Naive thymus-derived CD4-positive, alpha-beta T cell (primary cell): ENCODE measurements around the gene RNF111. TPM values are rescaled to one million over a fixed set of nuclear protein-coding genes. Genes with fewer than 3 reads are reported as not detected.

ENCODE experiments used
- ATAC-seq: fragments of 150-1000 bp; cut with Tn5 transposase; 2 replicates; pipeline ENCODE4 v1.10.0; 2021; ENCODE audit warnings: mild to moderate bottlenecking, moderate library complexity
- CTCF ChIA-PET: fragments of 350-600 bp; sonication (Branson Sonifier 250); formaldehyde crosslinking; loops from one replicate; lab custom pipeline; 2021; ENCODE audit warnings: antibody characterized with exemption; lab: Charles Lee
- POLR2A ChIA-PET: fragments of 350-600 bp; sonication (Branson Sonifier 250); formaldehyde crosslinking; loops from one replicate; lab custom pipeline; 2021; ENCODE audit warnings: antibody characterized with exemption, inconsistent platforms; lab: Charles Lee
- DNase-seq, 9 donors: peaks; one replicate each; pipeline versions ENCODE4 v3.0.0 to v3.0.0-alpha.2; 2020 to 2022; ENCODE audit warnings: mixed read lengths in 1 of 9
- H3K27ac ChIP-seq: one replicate; pipeline ENCODE4 v1.7.0; 2013; ENCODE audit warnings: mild to moderate bottlenecking, low read depth, low read length, moderate library complexity
- H3K27me3 ChIP-seq, 2 donors: one replicate each; pipeline ENCODE4 v1.7.0; 2013; ENCODE audit warnings: low read length in 2 of 2, mild to moderate bottlenecking in 2 of 2, moderate library complexity in 2 of 2; ENCODE audit not compliant: control insufficient read depth in 2 of 2, insufficient read depth in 2 of 2
- H3K36me3 ChIP-seq, 3 experiments: 1 replicate in 2 of 3; 2 replicates in 1 of 3; pipeline ENCODE4 v1.7.0; 2013; ENCODE audit warnings: low read length in 3 of 3, mild to moderate bottlenecking in 3 of 3, moderate library complexity in 1 of 3; ENCODE audit not compliant: insufficient read depth in 3 of 3, control insufficient read depth in 2 of 3
- H3K4me1 ChIP-seq, 2 donors: one replicate each; pipeline ENCODE4 v1.7.0; 2013; ENCODE audit warnings: low read length in 2 of 2, mild to moderate bottlenecking in 2 of 2, moderate library complexity in 1 of 2; ENCODE audit not compliant: control insufficient read depth in 2 of 2, insufficient read depth in 2 of 2
- H3K4me3 ChIP-seq: 2 replicates; pipeline ENCODE4 v1.7.0; 2013; ENCODE audit warnings: mild to moderate bottlenecking, low read length
- H3K9me3 ChIP-seq, 3 experiments: 1 replicate in 2 of 3; 2 replicates in 1 of 3; pipeline ENCODE4 v1.7.0; 2013; ENCODE audit warnings: low read length in 3 of 3; ENCODE audit not compliant: control insufficient read depth in 2 of 3
- H3K27ac Mint-ChIP-seq, 9 donors: one replicate each; pipeline ENCODE4 v1.8.0; 2020 to 2022; ENCODE audit warnings: mixed read lengths in 9 of 9, mild to moderate bottlenecking in 8 of 9, moderate library complexity in 5 of 9, inconsistent platforms in 2 of 9
- H3K27me3 Mint-ChIP-seq, 5 donors: one replicate each; pipeline ENCODE4 v1.8.0; 2021 to 2022; ENCODE audit warnings: mixed read lengths in 5 of 5, mild to moderate bottlenecking in 1 of 5
- H3K36me3 Mint-ChIP-seq, 5 donors: one replicate each; pipeline ENCODE4 v1.8.0; 2020 to 2022; ENCODE audit warnings: mixed read lengths in 5 of 5, mild to moderate bottlenecking in 3 of 5, inconsistent platforms in 1 of 5
- H3K4me1 Mint-ChIP-seq, 7 donors: one replicate each; pipeline ENCODE4 v1.8.0; 2020 to 2022; ENCODE audit warnings: mixed read lengths in 7 of 7, mild to moderate bottlenecking in 3 of 7, inconsistent platforms in 1 of 7
- H3K4me3 Mint-ChIP-seq, 10 donors: one replicate each; pipeline ENCODE4 v1.8.0; 2020 to 2022; ENCODE audit warnings: mild to moderate bottlenecking in 10 of 10, mixed read lengths in 10 of 10, moderate library complexity in 6 of 10, inconsistent platforms in 2 of 10
- H3K9me3 Mint-ChIP-seq, 11 donors: one replicate each; pipeline ENCODE4 v1.8.0; 2020 to 2022; ENCODE audit warnings: mixed read lengths in 11 of 11, mild to moderate bottlenecking in 4 of 11, inconsistent platforms in 1 of 11, moderate library complexity in 1 of 11
- intact Hi-C, 2 donors: fragments of 100-400 bp; cut with micrococcal nuclease; formaldehyde crosslinking; loops; one replicate each; pipeline ENCODE4 v1.15.1; 2023
- polyA plus RNA-seq, 2 donors: library from polyadenylated mRNA; unstranded; fragments of 300-500 nt; fragmentation: Illumina TruSeq; gene quantifications; one replicate each; pipeline ENCODE4 v1.2.3, GENCODE V29; 2021
- total RNA-seq, 6 experiments: library from RNA in 5 of 6; stranded (reverse) in 5 of 6; gene quantifications; 1 replicate in 5 of 6; 2 replicates in 1 of 6; pipeline ENCODE4 v1.2.3 and lab custom pipeline; 2021 to 2026

Gene RNF111
- total and polyA plus RNA-seq, 7 experiments from 2014 or later = 16.1 to 61.1 (median 51.2) TPM

DNA sequence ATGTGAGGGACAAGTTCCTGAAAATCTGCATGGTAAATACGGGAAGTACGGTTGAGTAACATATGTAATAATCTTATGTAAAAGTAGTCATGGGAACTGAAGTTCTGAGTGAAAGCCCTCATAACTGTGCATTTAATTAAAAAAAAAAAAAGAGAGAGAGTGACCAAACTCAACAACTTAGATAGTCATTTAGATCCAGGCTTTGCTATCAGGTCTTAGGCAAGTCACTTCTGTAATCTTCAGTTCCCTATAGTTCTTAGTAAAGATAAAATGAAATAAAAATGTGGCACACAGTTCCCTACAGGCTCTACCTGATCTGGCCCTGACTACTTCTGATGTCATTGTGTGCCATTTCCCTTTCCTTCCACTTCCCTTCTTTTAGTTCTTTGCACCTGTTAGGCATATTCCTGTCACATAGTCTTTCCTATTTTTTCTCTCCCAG, 15.0 kb downstream of the RNF111 start:
- Mint-ChIP-seq H3K36me3 (peaks cover 0 to 50% (median 24%) of the 10 kb centered on the region in 5 donors), H3K27me3 (no peaks in the 10 kb centered on the region), H3K9me3 (peaks cover 0 to 1% (median 0%) of the 10 kb centered on the region in 11 donors), H3K27ac (peak overlapping the region in 4 of 9 donors; percentile 17 to 78 (median 42)), H3K4me3 (peak overlapping the region in 2 of 10 donors; percentile 0 to 6), H3K4me1 (peaks cover 36 to 78% (median 73%) of the 10 kb centered on the region in 7 donors)
- ChIA-PET CTCF (no interaction called here), POLR2A (no interaction called here)
- Histone ChIP-seq H3K27me3 (no peaks in the 10 kb centered on the region), H3K4me3 (no peak overlapping the region), H3K36me3 (peaks cover 0 to 6% (median 0%) of the 10 kb centered on the region in 3 experiments), H3K4me1 (peaks cover 0 to 4% of the 10 kb centered on the region in 2 donors), H3K9me3 (no peaks in the 10 kb centered on the region), H3K27ac (no peak overlapping the region)
- intact Hi-C loops = no loop called here
- DNase-seq (no peak), ATAC-seq (peak; percentile 85)

DNA sequence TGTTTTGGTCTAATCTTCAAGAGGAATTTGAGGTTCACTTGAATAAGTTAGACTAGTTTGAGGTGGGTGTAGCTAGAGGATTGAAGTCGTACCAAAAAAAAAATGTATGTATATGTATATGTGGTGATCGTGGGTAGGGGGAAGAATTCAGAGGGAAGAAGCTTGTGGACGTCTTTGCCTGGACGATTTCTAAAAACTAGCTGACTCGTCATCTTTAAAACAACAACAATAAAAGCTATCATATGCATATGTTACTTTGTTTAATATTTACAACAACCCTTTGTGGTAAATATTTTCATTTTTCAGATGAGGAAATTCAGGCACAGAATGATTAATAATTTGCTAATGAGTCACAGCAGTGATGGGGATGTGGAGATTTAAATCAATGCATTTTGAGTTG, 18.1 kb downstream of the RNF111 start:
- no peaks in the 10 kb centered on the region for H3K27me3 ChIP-seq
- H3K4me3 ChIP-seq = no peak overlapping the region
- peaks cover 0 to 1% (median 0%) of the 10 kb centered on the region in 11 donors for H3K9me3 Mint-ChIP-seq
- peaks cover 0 to 6% (median 0%) of the 10 kb centered on the region in 3 experiments for H3K36me3 ChIP-seq
- H3K27me3 Mint-ChIP-seq = no peaks in the 10 kb centered on the region
- no peak overlapping the region for H3K4me3 Mint-ChIP-seq
- intact Hi-C loops = no loop called here
- no peak overlapping the region for H3K27ac ChIP-seq
- H3K4me1 ChIP-seq = no peaks in the 10 kb centered on the region
- H3K4me1 Mint-ChIP-seq = peaks cover 28 to 72% (median 69%) of the 10 kb centered on the region in 7 donors
- ATAC-seq (no peak), DNase-seq (no peak)
- no peaks in the 10 kb centered on the region for H3K9me3 ChIP-seq
- H3K36me3 Mint-ChIP-seq = peaks cover 0 to 55% (median 36%) of the 10 kb centered on the region in 5 donors
- POLR2A ChIA-PET = no interaction called here
- CTCF ChIA-PET = no interaction called here
- H3K27ac Mint-ChIP-seq = no peak overlapping the region

DNA sequence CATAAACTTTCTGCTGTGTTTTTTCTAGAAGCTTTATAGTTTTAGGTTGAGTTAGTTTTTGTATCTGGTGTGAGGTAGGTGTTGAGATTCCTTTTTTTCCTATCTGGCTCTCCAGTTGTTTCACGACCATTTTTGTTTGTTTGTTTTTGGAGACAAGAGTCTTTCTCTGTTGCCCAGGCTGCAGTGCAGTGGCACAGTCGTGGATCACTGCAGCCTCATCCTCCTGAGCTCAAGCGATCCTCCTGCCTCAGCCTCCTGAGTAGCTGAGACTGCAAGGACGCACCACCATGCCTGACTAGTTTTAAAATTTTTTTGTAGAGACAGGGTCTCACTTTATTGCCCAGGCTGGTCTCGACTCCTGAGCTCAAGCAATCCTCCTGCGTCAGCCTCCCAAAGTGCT, 20.6 kb downstream of the RNF111 start:
- ATAC-seq = no peak
- Histone ChIP-seq H3K27me3 (no peaks in the 10 kb centered on the region), H3K4me3 (no peak overlapping the region), H3K9me3 (no peaks in the 10 kb centered on the region), H3K27ac (no peak overlapping the region), H3K4me1 (no peaks in the 10 kb centered on the region), H3K36me3 (peaks cover 0 to 6% (median 0%) of the 10 kb centered on the region in 3 experiments)
- DNase-seq = no peak
- peaks cover 23 to 62% (median 57%) of the 10 kb centered on the region in 7 donors for H3K4me1 Mint-ChIP-seq
- no peaks in the 10 kb centered on the region for H3K9me3 Mint-ChIP-seq
- H3K27me3 Mint-ChIP-seq = no peaks in the 10 kb centered on the region
- intact Hi-C loops = no loop called here
- CTCF ChIA-PET = no interaction called here
- H3K4me3 Mint-ChIP-seq = peak overlapping the region in 1 of 10 donors; percentile 24
- peak overlapping the region in 3 of 9 donors; percentile 4 to 28 (median 11) for H3K27ac Mint-ChIP-seq
- POLR2A ChIA-PET = interaction anchor here (0.6 to 1.4 kb wide), 2 partner anchors 19 to 31 kb away, joined by 3 read pairs; no protein-coding TSS in a partner anchor
- peaks cover 0 to 48% (median 34%) of the 10 kb centered on the region in 5 donors for H3K36me3 Mint-ChIP-seq

DNA sequence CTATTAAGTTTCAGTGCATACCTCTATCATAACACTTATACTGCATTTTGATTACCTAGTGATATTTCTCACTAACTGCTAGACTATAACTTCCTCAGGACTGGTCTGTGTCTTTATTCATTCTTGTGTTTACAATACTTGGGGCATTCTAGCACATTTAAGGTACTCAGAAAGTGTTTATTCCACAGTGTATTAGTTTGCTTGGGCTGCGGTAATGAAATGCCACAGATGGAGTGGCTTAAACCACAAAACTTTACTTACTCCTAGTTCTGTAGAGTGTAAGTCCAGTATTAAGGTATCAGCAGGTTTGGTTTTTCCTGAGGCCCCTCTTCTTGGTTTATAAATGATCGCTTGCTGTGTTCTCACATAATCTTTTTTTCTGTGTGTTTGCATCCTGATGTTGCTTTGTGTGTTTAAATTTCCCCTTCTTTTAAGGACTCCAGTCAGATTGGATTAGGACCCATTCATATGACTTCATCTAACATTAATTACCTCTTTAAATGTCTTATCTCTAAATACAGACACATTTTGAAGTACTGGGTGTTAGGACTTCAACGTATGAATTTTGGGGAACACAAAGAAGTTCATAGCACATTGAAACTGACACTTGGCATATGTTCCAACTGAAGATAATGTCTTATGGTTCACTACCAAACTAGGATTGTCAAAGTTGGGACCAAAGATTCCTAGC, 23.9 kb downstream of the RNF111 start:
- H3K4me3 Mint-ChIP-seq = no peak overlapping the region
- no peaks in the 10 kb centered on the region for H3K9me3 Mint-ChIP-seq
- peaks cover 0 to 39% (median 18%) of the 10 kb centered on the region in 5 donors for H3K36me3 Mint-ChIP-seq
- peak overlapping the region in 3 of 9 donors; percentile 2 to 17 (median 13) for H3K27ac Mint-ChIP-seq
- H3K4me1 ChIP-seq = no peaks in the 10 kb centered on the region
- ATAC-seq (no peak), DNase-seq (no peak)
- no peak overlapping the region for H3K4me3 ChIP-seq
- intact Hi-C loops = no loop called here
- H3K9me3 ChIP-seq = no peaks in the 10 kb centered on the region
- no peaks in the 10 kb centered on the region for H3K36me3 ChIP-seq
- H3K27me3 ChIP-seq = no peaks in the 10 kb centered on the region
- H3K27ac ChIP-seq = no peak overlapping the region
- ChIA-PET CTCF (interaction anchor here (0.8 kb wide), 1 partner anchor 22 kb away, joined by 3 read pairs; no protein-coding TSS in a partner anchor), POLR2A (no interaction called here)
- peaks cover 19 to 59% (median 51%) of the 10 kb centered on the region in 7 donors for H3K4me1 Mint-ChIP-seq
- no peaks in the 10 kb centered on the region for H3K27me3 Mint-ChIP-seq

DNA sequence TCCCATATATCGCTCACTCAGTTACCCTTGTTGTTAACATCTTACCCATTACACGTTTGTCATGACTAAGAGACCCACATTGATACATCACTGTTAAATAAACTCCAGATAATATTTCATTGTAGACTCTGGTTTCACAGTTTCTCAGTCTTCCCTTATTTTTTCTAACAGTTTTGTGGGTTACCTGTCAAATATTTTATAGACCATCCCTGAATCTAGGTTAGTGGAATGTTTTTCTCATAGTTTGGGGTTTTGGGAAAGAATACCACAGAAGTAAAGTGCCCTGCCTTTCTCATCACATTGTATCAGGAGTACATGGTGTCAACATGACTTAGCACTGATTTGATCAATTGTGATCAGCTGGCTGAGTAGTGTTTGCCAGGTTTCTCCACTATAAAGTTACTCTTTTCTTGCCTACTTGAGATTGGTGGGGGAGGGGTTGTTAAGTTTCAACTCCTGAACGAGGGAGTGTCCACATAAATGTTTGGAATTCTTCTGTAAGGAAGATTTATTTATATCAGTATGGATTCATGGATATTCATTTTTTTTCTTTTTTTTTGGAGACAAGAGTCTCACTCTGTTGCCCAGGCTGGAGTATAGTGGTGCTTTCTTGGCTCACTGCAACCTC, 25.9 kb downstream of the RNF111 start:
- ChIA-PET CTCF (interaction anchor here (0.6 to 0.7 kb wide), 2 partner anchors 46 to 145 kb away, joined by 3 to 4 read pairs; no protein-coding TSS in a partner anchor), POLR2A (no interaction called here)
- Mint-ChIP-seq H3K27me3 (no peaks in the 10 kb centered on the region), H3K36me3 (peaks cover 0 to 27% (median 15%) of the 10 kb centered on the region in 5 donors), H3K4me3 (no peak overlapping the region), H3K27ac (no peak overlapping the region), H3K9me3 (no peaks in the 10 kb centered on the region), H3K4me1 (peaks cover 19 to 59% (median 46%) of the 10 kb centered on the region in 7 donors)
- Histone ChIP-seq H3K36me3 (no peaks in the 10 kb centered on the region), H3K4me1 (no peaks in the 10 kb centered on the region), H3K27ac (no peak overlapping the region), H3K9me3 (no peaks in the 10 kb centered on the region), H3K27me3 (no peaks in the 10 kb centered on the region), H3K4me3 (no peak overlapping the region)
- no peak for DNase-seq
- intact Hi-C loops = no loop called here
- ATAC-seq = no peak

DNA sequence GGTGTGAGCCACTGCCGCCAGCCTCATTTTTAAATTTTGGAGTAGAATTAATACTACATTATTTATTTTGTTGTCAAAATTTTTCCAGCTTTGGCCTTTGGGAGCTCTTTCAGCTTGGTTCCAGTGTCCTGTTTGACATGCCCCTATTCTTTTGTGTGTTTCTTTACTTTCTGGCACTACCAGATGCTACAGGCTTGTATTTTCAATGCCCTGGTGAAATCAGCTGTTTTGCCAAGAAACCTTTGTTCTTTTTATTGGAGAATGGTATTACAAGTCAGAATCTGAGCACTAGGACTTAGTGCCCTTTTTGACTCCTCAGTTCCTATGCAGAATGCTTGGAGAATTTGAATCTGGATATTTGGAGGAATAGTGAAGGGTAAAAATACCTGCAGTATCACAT, 26.6 kb downstream of the RNF111 start:
- intact Hi-C loops = no loop called here
- Histone ChIP-seq H3K9me3 (no peaks in the 10 kb centered on the region), H3K4me3 (no peak overlapping the region), H3K27me3 (no peaks in the 10 kb centered on the region), H3K4me1 (no peaks in the 10 kb centered on the region), H3K36me3 (no peaks in the 10 kb centered on the region), H3K27ac (no peak overlapping the region)
- CTCF ChIA-PET = interaction anchor here (0.6 to 0.7 kb wide), 4 partner anchors 14 to 144 kb away, joined by 3 to 4 read pairs (median 4); no protein-coding TSS in a partner anchor
- no peaks in the 10 kb centered on the region for H3K27me3 Mint-ChIP-seq
- DNase-seq (no peak), ATAC-seq (no peak)
- H3K36me3 Mint-ChIP-seq = peaks cover 0 to 24% (median 11%) of the 10 kb centered on the region in 5 donors
- peak overlapping the region in 1 of 9 donors; percentile 69 for H3K27ac Mint-ChIP-seq
- H3K4me1 Mint-ChIP-seq = peaks cover 19 to 56% (median 42%) of the 10 kb centered on the region in 7 donors
- H3K4me3 Mint-ChIP-seq = no peak overlapping the region
- POLR2A ChIA-PET = interaction anchor here (0.6 kb wide), 1 partner anchor 1457 kb away, joined by 5 read pairs; no protein-coding TSS in a partner anchor
- H3K9me3 Mint-ChIP-seq = no peaks in the 10 kb centered on the region
